HepG2 (cell line): ENCODE results near the gene HLA-DQB2. TPM values are rescaled to one million over a fixed set of nuclear protein-coding genes. Genes with fewer than 3 reads are reported as not detected.

Experiments used
- ELF3 ChIP-seq: IDR thresholded peaks from 2 replicates; pipeline ENCODE4 v1.6.1; 2016; ENCODE audit warnings: missing genetic modification reagents, missing compliant biosample characterization
- GPN1 ChIP-seq: sonication (generic); formaldehyde crosslinking; IDR thresholded peaks from 2 replicates; pipeline ENCODE4 v1.5.1; 2020; ENCODE audit warnings: missing genetic modification reagents, borderline replicate concordance
- MED13 ChIP-seq: sonication (generic); formaldehyde crosslinking; IDR thresholded peaks from 2 replicates; pipeline ENCODE4 v1.5.0; 2020; ENCODE audit warnings: missing genetic modification reagents
- WIZ ChIP-seq: sonication (generic); formaldehyde crosslinking; IDR thresholded peaks from 2 replicates; pipeline ENCODE4 v1.5.1; 2020; ENCODE audit warnings: mild to moderate bottlenecking, missing genetic modification reagents
- ZFYVE20 ChIP-seq: sonication (generic); formaldehyde crosslinking; IDR thresholded peaks from 2 replicates; pipeline ENCODE4 v1.8.0; 2023; ENCODE audit warnings: low read depth, mild to moderate bottlenecking, moderate library complexity, missing genetic modification reagents, borderline replicate concordance
- ZNF180 ChIP-seq: sonication (generic); formaldehyde crosslinking; IDR thresholded peaks from 2 replicates; pipeline ENCODE4 v1.4.0; 2020; ENCODE audit warnings: low read depth, missing genetic modification reagents, borderline replicate concordance
- polyA plus RNA-seq, 8 experiments: library from polyadenylated mRNA; depleted of rRNA in 3 of 8; stranded (reverse) in 7 of 8; unstranded in 1 of 8; fragments of >200 nt; fragmentation: Illumina TruSeq in 4 of 8; extraction: Trizol in 4 of 8; gene quantifications; 2 replicates each; pipeline versions ENCODE4 v1.2.1 to v1.2.3, GENCODE V29; 2011 to 2016; ENCODE audit warnings: low read depth in 4 of 8, missing spikeins in 1 of 8, mixed read lengths in 1 of 8; ENCODE audit not compliant: insufficient read depth in 1 of 8
- total RNA-seq, 5 experiments: library from RNA; depleted of rRNA; stranded (reverse); fragments of >200 nt; fragmentation: Illumina TruSeq; extraction: Trizol; gene quantifications; 2 replicates each; pipeline ENCODE4 v1.2.3, GENCODE V29; 2016; ENCODE audit warnings: low read depth in 1 of 5
- TF ChIP-seq, protein P1 (sequence below), 2 experiments: sonication (generic) in 1 of 2; formaldehyde crosslinking in 1 of 2; IDR thresholded peaks; 2 replicates each; pipeline versions ENCODE4 v1.6.1 to v1.9.0; 2014 to 2022; ENCODE audit warnings: antibody characterized with exemption in 1 of 2, borderline replicate concordance in 1 of 2, inconsistent platforms in 1 of 2, low read depth in 1 of 2, missing genetic modification reagents in 1 of 2
- TF ChIP-seq, protein P2 (sequence below): sonication (generic); formaldehyde crosslinking; IDR thresholded peaks from 2 replicates; pipeline ENCODE4 v1.5.0; 2020; ENCODE audit warnings: mild to moderate bottlenecking, missing genetic modification reagents
- TF ChIP-seq, protein P3 (sequence below): sonication (generic); formaldehyde crosslinking; IDR thresholded peaks from 2 replicates; pipeline ENCODE4 v1.8.0; 2022; ENCODE audit warnings: missing genetic modification reagents, mild to moderate bottlenecking, moderate library complexity, borderline replicate concordance
- TF ChIP-seq, protein P4 (sequence below): IDR thresholded peaks from 2 replicates; pipeline ENCODE4 v1.4.0; 2020; ENCODE audit warnings: mild to moderate bottlenecking, missing genetic modification reagents

Gene HLA-DQB2
- total and polyA plus RNA-seq, 2 of the 13 experiments (the other 11 are each of a cell fraction or from before 2014, with no cell fraction given), result not detected

DNA sequence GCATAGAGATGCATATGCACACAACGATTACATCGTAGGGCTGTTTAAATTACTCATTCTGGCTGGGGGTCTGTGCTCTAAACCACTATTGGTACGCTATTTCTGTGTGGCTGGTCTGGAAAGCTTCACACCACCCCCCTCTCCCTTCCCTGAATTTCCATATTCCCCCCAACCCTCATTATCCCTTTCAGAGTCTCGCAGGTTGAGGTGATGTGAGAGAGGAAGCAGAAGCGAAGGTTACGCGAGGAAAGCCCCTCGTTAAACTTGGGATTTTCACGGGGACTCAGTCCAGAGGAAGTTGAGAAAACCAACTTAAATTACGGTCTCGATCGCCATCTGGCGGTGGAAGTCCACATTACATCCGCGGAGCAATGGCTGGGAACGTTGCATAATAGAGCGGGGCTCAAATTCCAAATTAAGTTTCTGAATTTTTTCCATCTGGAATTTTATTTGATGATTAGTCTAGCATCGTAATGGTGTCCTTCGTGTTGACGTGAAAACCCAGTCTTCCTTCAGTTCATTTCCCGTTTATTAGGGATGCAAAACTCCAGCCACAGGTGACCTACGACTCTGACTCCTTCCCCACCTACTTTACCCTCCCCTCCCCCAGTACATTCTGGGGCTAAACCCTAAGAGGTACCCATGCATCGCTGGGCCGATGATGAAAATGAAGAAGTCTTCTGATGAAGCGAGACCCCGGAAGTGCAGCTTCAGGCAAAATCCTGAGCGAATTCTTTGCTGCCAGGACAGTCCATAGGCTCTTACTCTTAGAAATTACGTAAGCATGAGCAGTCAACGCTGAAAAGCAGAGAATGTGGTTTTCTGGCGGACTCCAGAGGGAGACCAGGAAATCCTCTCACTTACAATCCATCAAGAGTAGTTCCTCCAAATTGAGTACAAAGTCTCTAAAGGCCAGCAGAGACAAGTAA is 33.8 kb upstream of the HLA-DQB2 start (continued):
- TF ChIP-seq, protein P1, sequence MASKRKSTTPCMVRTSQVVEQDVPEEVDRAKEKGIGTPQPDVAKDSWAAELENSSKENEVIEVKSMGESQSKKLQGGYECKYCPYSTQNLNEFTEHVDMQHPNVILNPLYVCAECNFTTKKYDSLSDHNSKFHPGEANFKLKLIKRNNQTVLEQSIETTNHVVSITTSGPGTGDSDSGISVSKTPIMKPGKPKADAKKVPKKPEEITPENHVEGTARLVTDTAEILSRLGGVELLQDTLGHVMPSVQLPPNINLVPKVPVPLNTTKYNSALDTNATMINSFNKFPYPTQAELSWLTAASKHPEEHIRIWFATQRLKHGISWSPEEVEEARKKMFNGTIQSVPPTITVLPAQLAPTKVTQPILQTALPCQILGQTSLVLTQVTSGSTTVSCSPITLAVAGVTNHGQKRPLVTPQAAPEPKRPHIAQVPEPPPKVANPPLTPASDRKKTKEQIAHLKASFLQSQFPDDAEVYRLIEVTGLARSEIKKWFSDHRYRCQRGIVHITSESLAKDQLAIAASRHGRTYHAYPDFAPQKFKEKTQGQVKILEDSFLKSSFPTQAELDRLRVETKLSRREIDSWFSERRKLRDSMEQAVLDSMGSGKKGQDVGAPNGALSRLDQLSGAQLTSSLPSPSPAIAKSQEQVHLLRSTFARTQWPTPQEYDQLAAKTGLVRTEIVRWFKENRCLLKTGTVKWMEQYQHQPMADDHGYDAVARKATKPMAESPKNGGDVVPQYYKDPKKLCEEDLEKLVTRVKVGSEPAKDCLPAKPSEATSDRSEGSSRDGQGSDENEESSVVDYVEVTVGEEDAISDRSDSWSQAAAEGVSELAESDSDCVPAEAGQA (IDR thresholded peaks at IDR 0.05; ENCODE audit: low read depth), result no peak
- TF ChIP-seq, protein P1 (CRISPR knock-in tag; IDR thresholded peaks at IDR 0.05; ENCODE audit: borderline replicate concordance), result no peak
- TF ChIP-seq, protein P2, sequence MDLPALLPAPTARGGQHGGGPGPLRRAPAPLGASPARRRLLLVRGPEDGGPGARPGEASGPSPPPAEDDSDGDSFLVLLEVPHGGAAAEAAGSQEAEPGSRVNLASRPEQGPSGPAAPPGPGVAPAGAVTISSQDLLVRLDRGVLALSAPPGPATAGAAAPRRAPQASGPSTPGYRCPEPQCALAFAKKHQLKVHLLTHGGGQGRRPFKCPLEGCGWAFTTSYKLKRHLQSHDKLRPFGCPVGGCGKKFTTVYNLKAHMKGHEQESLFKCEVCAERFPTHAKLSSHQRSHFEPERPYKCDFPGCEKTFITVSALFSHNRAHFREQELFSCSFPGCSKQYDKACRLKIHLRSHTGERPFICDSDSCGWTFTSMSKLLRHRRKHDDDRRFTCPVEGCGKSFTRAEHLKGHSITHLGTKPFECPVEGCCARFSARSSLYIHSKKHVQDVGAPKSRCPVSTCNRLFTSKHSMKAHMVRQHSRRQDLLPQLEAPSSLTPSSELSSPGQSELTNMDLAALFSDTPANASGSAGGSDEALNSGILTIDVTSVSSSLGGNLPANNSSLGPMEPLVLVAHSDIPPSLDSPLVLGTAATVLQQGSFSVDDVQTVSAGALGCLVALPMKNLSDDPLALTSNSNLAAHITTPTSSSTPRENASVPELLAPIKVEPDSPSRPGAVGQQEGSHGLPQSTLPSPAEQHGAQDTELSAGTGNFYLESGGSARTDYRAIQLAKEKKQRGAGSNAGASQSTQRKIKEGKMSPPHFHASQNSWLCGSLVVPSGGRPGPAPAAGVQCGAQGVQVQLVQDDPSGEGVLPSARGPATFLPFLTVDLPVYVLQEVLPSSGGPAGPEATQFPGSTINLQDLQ (CRISPR knock-in tag), result no peak
- TF ChIP-seq WIZ (CRISPR knock-in tag) (0 out of 2 replicates have a peak, but pooled peaks have one; percentile 54), ZFYVE20 (no peak), GPN1 (CRISPR knock-in tag) (no peak), ZNF180 (CRISPR knock-in tag) (no peak), ELF3 (CRISPR knock-in tag) (no peak), MED13 (no peak)
- TF ChIP-seq, protein P3, sequence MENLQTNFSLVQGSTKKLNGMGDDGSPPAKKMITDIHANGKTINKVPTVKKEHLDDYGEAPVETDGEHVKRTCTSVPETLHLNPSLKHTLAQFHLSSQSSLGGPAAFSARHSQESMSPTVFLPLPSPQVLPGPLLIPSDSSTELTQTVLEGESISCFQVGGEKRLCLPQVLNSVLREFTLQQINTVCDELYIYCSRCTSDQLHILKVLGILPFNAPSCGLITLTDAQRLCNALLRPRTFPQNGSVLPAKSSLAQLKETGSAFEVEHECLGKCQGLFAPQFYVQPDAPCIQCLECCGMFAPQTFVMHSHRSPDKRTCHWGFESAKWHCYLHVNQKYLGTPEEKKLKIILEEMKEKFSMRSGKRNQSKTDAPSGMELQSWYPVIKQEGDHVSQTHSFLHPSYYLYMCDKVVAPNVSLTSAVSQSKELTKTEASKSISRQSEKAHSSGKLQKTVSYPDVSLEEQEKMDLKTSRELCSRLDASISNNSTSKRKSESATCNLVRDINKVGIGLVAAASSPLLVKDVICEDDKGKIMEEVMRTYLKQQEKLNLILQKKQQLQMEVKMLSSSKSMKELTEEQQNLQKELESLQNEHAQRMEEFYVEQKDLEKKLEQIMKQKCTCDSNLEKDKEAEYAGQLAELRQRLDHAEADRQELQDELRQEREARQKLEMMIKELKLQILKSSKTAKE, result no peak
- TF ChIP-seq, protein P4, sequence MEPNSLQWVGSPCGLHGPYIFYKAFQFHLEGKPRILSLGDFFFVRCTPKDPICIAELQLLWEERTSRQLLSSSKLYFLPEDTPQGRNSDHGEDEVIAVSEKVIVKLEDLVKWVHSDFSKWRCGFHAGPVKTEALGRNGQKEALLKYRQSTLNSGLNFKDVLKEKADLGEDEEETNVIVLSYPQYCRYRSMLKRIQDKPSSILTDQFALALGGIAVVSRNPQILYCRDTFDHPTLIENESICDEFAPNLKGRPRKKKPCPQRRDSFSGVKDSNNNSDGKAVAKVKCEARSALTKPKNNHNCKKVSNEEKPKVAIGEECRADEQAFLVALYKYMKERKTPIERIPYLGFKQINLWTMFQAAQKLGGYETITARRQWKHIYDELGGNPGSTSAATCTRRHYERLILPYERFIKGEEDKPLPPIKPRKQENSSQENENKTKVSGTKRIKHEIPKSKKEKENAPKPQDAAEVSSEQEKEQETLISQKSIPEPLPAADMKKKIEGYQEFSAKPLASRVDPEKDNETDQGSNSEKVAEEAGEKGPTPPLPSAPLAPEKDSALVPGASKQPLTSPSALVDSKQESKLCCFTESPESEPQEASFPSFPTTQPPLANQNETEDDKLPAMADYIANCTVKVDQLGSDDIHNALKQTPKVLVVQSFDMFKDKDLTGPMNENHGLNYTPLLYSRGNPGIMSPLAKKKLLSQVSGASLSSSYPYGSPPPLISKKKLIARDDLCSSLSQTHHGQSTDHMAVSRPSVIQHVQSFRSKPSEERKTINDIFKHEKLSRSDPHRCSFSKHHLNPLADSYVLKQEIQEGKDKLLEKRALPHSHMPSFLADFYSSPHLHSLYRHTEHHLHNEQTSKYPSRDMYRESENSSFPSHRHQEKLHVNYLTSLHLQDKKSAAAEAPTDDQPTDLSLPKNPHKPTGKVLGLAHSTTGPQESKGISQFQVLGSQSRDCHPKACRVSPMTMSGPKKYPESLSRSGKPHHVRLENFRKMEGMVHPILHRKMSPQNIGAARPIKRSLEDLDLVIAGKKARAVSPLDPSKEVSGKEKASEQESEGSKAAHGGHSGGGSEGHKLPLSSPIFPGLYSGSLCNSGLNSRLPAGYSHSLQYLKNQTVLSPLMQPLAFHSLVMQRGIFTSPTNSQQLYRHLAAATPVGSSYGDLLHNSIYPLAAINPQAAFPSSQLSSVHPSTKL (CRISPR knock-in tag), result peak; percentile 34; the same call in 1 of the 2 replicates
